Thyroid gland (tissue), 4 donors: Measurements from ENCODE around the gene TBC1D4.

Experiments
- POLR2A ChIP-seq, 2 donors: fragments of 450-650 bp; IDR thresholded peaks; one replicate each; pipeline ENCODE4 v1.6.1; 2017; ENCODE audit warnings: antibody characterized with exemption in 2 of 2, mild to moderate bottlenecking in 2 of 2, moderate library complexity in 1 of 2
- TF ChIP-seq, protein P1 (sequence below), 6 experiments: fragments of 200-600 bp in 3 of 6; fragments of 450-650 bp in 3 of 6; sonication (generic) in 3 of 6; IDR thresholded peaks; one replicate each; pipeline ENCODE4 v1.5.1; 2016 to 2019; ENCODE audit warnings: antibody characterized with exemption in 6 of 6, mild to moderate bottlenecking in 2 of 6, inconsistent platforms in 1 of 6, moderate library complexity in 1 of 6

DNA sequence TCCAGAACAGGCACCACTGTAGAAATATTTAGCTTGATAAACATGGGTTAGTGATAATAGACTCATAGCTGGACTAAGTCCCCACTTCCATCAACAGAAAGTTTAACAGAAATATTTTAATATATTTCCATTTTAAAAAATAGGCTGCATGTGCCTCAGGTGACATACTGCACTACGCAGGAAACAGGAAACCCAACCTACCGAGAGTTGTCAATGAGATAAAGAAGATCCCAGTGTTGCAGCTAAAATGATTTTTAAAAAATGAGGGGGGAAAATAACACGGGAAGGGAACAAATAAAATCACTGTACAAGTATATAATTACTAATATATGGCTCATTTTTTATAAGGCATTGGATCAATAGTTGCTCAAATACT, 154.8 kb downstream of the TBC1D4 start:
- TF ChIP-seq, protein P1, sequence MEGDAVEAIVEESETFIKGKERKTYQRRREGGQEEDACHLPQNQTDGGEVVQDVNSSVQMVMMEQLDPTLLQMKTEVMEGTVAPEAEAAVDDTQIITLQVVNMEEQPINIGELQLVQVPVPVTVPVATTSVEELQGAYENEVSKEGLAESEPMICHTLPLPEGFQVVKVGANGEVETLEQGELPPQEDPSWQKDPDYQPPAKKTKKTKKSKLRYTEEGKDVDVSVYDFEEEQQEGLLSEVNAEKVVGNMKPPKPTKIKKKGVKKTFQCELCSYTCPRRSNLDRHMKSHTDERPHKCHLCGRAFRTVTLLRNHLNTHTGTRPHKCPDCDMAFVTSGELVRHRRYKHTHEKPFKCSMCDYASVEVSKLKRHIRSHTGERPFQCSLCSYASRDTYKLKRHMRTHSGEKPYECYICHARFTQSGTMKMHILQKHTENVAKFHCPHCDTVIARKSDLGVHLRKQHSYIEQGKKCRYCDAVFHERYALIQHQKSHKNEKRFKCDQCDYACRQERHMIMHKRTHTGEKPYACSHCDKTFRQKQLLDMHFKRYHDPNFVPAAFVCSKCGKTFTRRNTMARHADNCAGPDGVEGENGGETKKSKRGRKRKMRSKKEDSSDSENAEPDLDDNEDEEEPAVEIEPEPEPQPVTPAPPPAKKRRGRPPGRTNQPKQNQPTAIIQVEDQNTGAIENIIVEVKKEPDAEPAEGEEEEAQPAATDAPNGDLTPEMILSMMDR (IDR thresholded peaks at IDR 0.05), result no peak
- no peak for TF ChIP-seq POLR2A (IDR thresholded peaks at IDR 0.05)
